Heart right ventricle (tissue), 16 donors: ENCODE data around the gene MYO7B. TPM values are rescaled to one million over a fixed set of nuclear protein-coding genes. Genes with fewer than 3 reads are reported as not detected.

Experiments
- ATAC-seq, 8 donors: fragments of 200-7000 bp; cut with Tn5 transposase; one replicate each; pipeline ENCODE4 v1.9.1; 2020; ENCODE audit warnings: mild to moderate bottlenecking in 8 of 8, moderate library complexity in 8 of 8, moderate number of reproducible peaks in 1 of 8
- DNase-seq, 2 donors: peaks; one replicate each; pipeline ENCODE4 v3.0.0-alpha.2; 2020
- H3K27ac ChIP-seq, 10 donors: fragments of 200-600 bp; sonication (generic) in 2 of 10; one replicate each; pipeline versions ENCODE4 v1.5.0 to v1.8.0; 2020 to 2022; ENCODE audit warnings: mild to moderate bottlenecking in 3 of 10
- H3K27me3 ChIP-seq, 7 donors: fragments of 200-600 bp; one replicate each; pipeline ENCODE4 v1.8.0; 2021 to 2022; ENCODE audit warnings: mild to moderate bottlenecking in 2 of 7
- H3K36me3 ChIP-seq, 9 donors: fragments of 200-600 bp; sonication (generic) in 1 of 9; one replicate each; pipeline versions ENCODE4 v1.5.0 to v1.8.0; 2020 to 2022; ENCODE audit warnings: mild to moderate bottlenecking in 2 of 9
- H3K4me1 ChIP-seq, 9 donors: fragments of 200-600 bp; sonication (generic) in 1 of 9; one replicate each; pipeline versions ENCODE4 v1.5.0 to v1.8.0; 2020 to 2022; ENCODE audit warnings: mild to moderate bottlenecking in 4 of 9
- H3K4me3 ChIP-seq, 10 donors: fragments of 200-600 bp; sonication (generic) in 2 of 10; one replicate each; pipeline versions ENCODE4 v1.5.0 to v1.8.0; 2020 to 2022; ENCODE audit warnings: mild to moderate bottlenecking in 7 of 10, moderate library complexity in 2 of 10
- H3K9me3 ChIP-seq, 11 donors: fragments of 200-600 bp in 10 of 11; sonication (generic) in 2 of 11; one replicate each; pipeline versions ENCODE4 v1.5.0 to v1.8.0; 2013 to 2022; ENCODE audit warnings: mild to moderate bottlenecking in 2 of 11, control low read depth in 1 of 11, moderate library complexity in 1 of 11
- WGBS, 2 donors: extraction: QIAGEN DNeasy Blood & Tissue Kit; methylation state at CpG; one replicate each; pipeline ENCODE4 v1.1.7; 2013; ENCODE audit warnings: inconsistent platforms in 1 of 2; 5-methylcytosine and 5-hydroxymethylcytosine counted together
- intact Hi-C, 10 donors: fragments of 100-400 bp; cut with DNase I; formaldehyde crosslinking; loops; one replicate each; pipeline versions ENCODE4 v1.11.1 to v1.14.2; 2022
- polyA plus RNA-seq, 2 donors: library from polyadenylated mRNA; stranded (reverse); fragments of 200-250 nt; gene quantifications; one replicate each; pipeline ENCODE4 v1.2.3, GENCODE V29; 2013
- total RNA-seq, 10 donors: library from RNA; stranded (reverse); fragmentation: NEBNext Ultra II Directional in 3 of 10; extraction: Animal tissue kit (Norgen Biotek cat#: 25700) in 3 of 10; gene quantifications; one replicate each; pipeline versions ENCODE4 v1.2.1 to v1.2.4, GENCODE V29; 2021 to 2023
- TF ChIP-seq, protein P1 (sequence below), 9 donors: fragments of 200-600 bp; sonication (generic) in 2 of 9; IDR thresholded peaks; one replicate each; pipeline versions ENCODE4 v1.5.0 to v1.8.0; 2021 to 2022; ENCODE audit warnings: antibody characterized with exemption in 9 of 9, mild to moderate bottlenecking in 5 of 9, moderate library complexity in 1 of 9
- donor health status: Arrhythmogenic right ventricular cardiomyopathy.
- donor health status: ischemic (EF 13 %, LVEDD 7.1; RV severe dilation, severe dysfunction).
- donor health status: healthy with polysubstance abuse.
- donor health status: DM: no; HTN: yes; CAD: no.
- donor health status: DM: no; HTN: no; CAD: no.
- donor health status: ischemic (EF 25% LVEDD 6.9; RV normal size, moderate dysfunction).
- donor health status: ischemic (EF 25% LVEDD 5.7; RV mildly dilated, moderate dysfunction).
- donor health status: healthy.
- donor health status: DM: yes; HTN: yes; CAD: no.
- donor health status: Ischemic cardiomyopathy.
- donor health status: ischemic (EF 35%, LVEDD 5.7; RV mildly dilated, moderate dysfunction).
- donor health status: nonischemic (EF 11% LVEDD 7.7; RV severe dilation, severe dysfunction).
- donor health status: DM: yes; HTN: yes; CAD: no.
- donor health status: PGD.
- donor health status: ischemic (EF 29% LVEDD 5.4; RV normal size, mild dysfunction).
- donor health status: nonischemic (EF 23%, LVEDD 6.1; RV moderate dilation, normal function).

Gene MYO7B
- total and polyA plus RNA-seq, 12 donors = 0.42 to 2.3 (median 0.90) TPM

- Histone ChIP-seq H3K27me3 (no peaks in the 10 kb centered on the region), H3K4me1 (peaks cover 71 to 100% (median 98%) of the 10 kb centered on the region in 9 donors), H3K9me3 (no peaks in the 10 kb centered on the region), H3K36me3 (peaks cover 0 to 68% (median 5%) of the 10 kb centered on the region in 9 donors), H3K4me3 (no peak overlapping the region), H3K27ac (peak overlapping the region; percentile 72 to 95 (median 86))
- TF ChIP-seq, protein P1, sequence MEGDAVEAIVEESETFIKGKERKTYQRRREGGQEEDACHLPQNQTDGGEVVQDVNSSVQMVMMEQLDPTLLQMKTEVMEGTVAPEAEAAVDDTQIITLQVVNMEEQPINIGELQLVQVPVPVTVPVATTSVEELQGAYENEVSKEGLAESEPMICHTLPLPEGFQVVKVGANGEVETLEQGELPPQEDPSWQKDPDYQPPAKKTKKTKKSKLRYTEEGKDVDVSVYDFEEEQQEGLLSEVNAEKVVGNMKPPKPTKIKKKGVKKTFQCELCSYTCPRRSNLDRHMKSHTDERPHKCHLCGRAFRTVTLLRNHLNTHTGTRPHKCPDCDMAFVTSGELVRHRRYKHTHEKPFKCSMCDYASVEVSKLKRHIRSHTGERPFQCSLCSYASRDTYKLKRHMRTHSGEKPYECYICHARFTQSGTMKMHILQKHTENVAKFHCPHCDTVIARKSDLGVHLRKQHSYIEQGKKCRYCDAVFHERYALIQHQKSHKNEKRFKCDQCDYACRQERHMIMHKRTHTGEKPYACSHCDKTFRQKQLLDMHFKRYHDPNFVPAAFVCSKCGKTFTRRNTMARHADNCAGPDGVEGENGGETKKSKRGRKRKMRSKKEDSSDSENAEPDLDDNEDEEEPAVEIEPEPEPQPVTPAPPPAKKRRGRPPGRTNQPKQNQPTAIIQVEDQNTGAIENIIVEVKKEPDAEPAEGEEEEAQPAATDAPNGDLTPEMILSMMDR (IDR thresholded peaks at IDR 0.05) = no peak
- intact Hi-C loops = loop anchor here in 1 of 10 donors (5.0 kb wide), 1 partner anchor 41 kb away; no protein-coding TSS in a partner anchor
- 68 to 72% methylated on average over 15 of the region's 15 CpGs for WGBS, 2 donors
- DNase-seq (peak in 1 of 2 donors; percentile 32), ATAC-seq (no peak)
Measured at GRCh38 chr2:127656569-127657231, 121.2 kb downstream of the MYO7B start.

- H3K36me3 ChIP-seq = peaks cover 0 to 68% (median 5%) of the 10 kb centered on the region in 9 donors
- DNase-seq (peak in 1 of 2 donors; percentile 17), ATAC-seq (no peak)
- no peak overlapping the region for H3K4me3 ChIP-seq
- H3K9me3 ChIP-seq = no peaks in the 10 kb centered on the region
- intact Hi-C loops = loop anchor here in 1 of 10 donors (5.0 kb wide), 1 partner anchor 40 kb away; no protein-coding TSS in a partner anchor
- H3K27ac ChIP-seq = peak overlapping the region; percentile 78 to 95 (median 86)
- TF ChIP-seq, protein P1 (IDR thresholded peaks at IDR 0.05) = no peak
- WGBS, 2 donors = 88 to 89% methylated on average over 17 of the region's 17 CpGs
- H3K27me3 ChIP-seq = no peaks in the 10 kb centered on the region
- H3K4me1 ChIP-seq = peaks cover 73 to 100% (median 98%) of the 10 kb centered on the region in 9 donors
Measured at GRCh38 chr2:127657232-127657595, 121.7 kb downstream of the MYO7B start.

GRCh38 chr2:127658146-127658545 is 122.7 kb downstream of the MYO7B start:
- DNase-seq (no peak), ATAC-seq (no peak)
- TF ChIP-seq, protein P1 (IDR thresholded peaks at IDR 0.05) = no peak
- peak overlapping the region; percentile 78 to 95 (median 86) for H3K27ac ChIP-seq
- peaks cover 71 to 99% (median 95%) of the 10 kb centered on the region in 9 donors for H3K4me1 ChIP-seq
- intact Hi-C loops = loop anchor here in 3 of 10 donors (2.0 to 5.0 kb wide), 3 partner anchors 15 to 39 kb away; partner anchors contain the start of gene LIMS2 (in 1 of the 3)
- peaks cover 0 to 4% (median 0%) of the 10 kb centered on the region in 7 donors for H3K27me3 ChIP-seq
- no peak overlapping the region for H3K4me3 ChIP-seq
- H3K36me3 ChIP-seq = peaks cover 0 to 63% (median 5%) of the 10 kb centered on the region in 9 donors
- WGBS, 2 donors = 84 to 85% methylated on average over 6 of the region's 6 CpGs
- no peaks in the 10 kb centered on the region for H3K9me3 ChIP-seq

DNA sequence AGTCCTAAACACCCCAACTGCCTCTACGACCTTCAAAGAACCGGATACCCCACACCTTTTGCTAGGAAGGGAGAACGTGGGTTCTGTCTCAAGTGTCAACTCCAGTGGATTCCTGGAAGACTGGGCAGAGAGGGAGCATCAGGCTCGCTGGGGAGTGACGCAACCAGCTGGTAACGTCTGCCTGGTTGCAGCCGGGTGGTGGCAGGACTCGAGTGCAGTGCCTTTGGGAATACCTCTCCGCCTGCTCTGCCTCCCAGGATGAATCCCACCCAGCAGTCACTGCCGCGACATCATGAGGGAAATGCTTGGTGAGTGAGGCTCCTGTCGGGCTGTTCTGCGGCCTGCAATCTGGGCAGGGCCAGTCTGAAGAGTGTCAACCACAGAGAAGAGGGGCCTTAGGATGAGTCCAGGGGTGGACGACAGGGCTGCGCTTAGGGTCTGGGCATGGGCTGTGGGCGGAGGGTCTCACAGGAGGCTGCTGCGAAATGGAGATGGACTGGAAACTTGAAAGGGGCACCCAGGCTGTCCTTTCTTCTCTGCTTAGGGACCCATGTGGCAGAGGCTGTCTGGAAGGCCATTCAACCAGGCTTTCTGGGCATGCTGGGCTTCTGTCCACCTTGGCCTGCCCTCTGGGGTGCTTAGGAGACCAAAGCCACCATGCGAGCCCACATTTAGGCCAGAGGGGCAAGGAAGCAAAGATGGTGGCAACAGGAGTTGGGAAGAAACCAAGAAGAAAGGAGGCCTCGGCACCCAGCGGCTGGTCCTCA is 123.3 kb downstream of the MYO7B start:
- WGBS, 2 donors = 64 to 68% methylated on average over 20 of the region's 20 CpGs
- H3K4me1 ChIP-seq = peaks cover 77 to 99% (median 95%) of the 10 kb centered on the region in 9 donors
- TF ChIP-seq, protein P1 (IDR thresholded peaks at IDR 0.05) = no peak
- H3K27me3 ChIP-seq = peaks cover 0 to 10% (median 0%) of the 10 kb centered on the region in 7 donors
- peak overlapping the region in 2 of 10 donors; percentile 2 to 14 for H3K4me3 ChIP-seq
- H3K27ac ChIP-seq = peak overlapping the region; percentile 78 to 95 (median 86)
- DNase-seq (peak in 1 of 2 donors; percentile 33), ATAC-seq (peak in 2 of 8 donors; percentile 12 to 20)
- no peaks in the 10 kb centered on the region for H3K9me3 ChIP-seq
- H3K36me3 ChIP-seq = peaks cover 0 to 57% (median 5%) of the 10 kb centered on the region in 9 donors
- intact Hi-C loops = loop anchor here in 3 of 10 donors (2.0 to 5.0 kb wide), 3 partner anchors 14 to 38 kb away; partner anchors contain the start of gene LIMS2 (in 1 of the 3)
